ENCODE data around the gene EDC3.
"Not testable (repeated sequence)": the region's sequence is repeated elsewhere in the genome, so short reads cannot be mapped to it uniquely, and the experiment has no call there.

EDC3 gene

GRCh38 chr15:74710319-74711094 lies 14.7 kb upstream of the EDC3 start:
- no peak for DNase-seq (ENCODE audit: low read depth)

GRCh38 chr15:74709892-74710291 lies 14.1 kb upstream of the EDC3 start:
- no peak for DNase-seq (ENCODE audit: low read depth)

- no peak for DNase-seq (ENCODE audit: low read depth)
Observed at GRCh38 chr15:74709011-74709410, 13.2 kb upstream of the EDC3 start.

GRCh38 chr15:74696808-74697207 lies 984 bp upstream of the EDC3 start:
- DNase-seq (ENCODE audit: low read depth) = no peak

- DNase-seq (ENCODE audit: low read depth) = no peak
Observed at GRCh38 chr15:74696398-74696729, 540 bp upstream of the EDC3 start.

- no peak for DNase-seq (ENCODE audit: low read depth)
Observed at GRCh38 chr15:74692327-74692726, 3.5 kb downstream of the EDC3 start.

- no peak for DNase-seq (ENCODE audit: low read depth)
Observed at GRCh38 chr15:74683758-74684157, 12.1 kb downstream of the EDC3 start.

- DNase-seq (ENCODE audit: low read depth) = no peak
Observed at GRCh38 chr15:74682954-74683353, 12.9 kb downstream of the EDC3 start.

GRCh38 chr15:74680456-74680855 lies 15.4 kb downstream of the EDC3 start:
- no peak for DNase-seq (ENCODE audit: low read depth)

GRCh38 chr15:74676801-74677200 lies 19.0 kb downstream of the EDC3 start:
- DNase-seq (ENCODE audit: low read depth) = no peak

GRCh38 chr15:74674161-74674560 lies 21.7 kb downstream of the EDC3 start:
- no peak for DNase-seq (ENCODE audit: low read depth)

GRCh38 chr15:74669627-74670026 lies 26.2 kb downstream of the EDC3 start:
- no peak for DNase-seq (ENCODE audit: low read depth)

- no peak for DNase-seq (ENCODE audit: low read depth)
Observed at GRCh38 chr15:74667975-74668374, 27.8 kb downstream of the EDC3 start.

GRCh38 chr15:74664670-74665069 lies 31.2 kb downstream of the EDC3 start:
- no peak for DNase-seq (ENCODE audit: low read depth)

- no peak for DNase-seq (ENCODE audit: low read depth)
Observed at GRCh38 chr15:74664028-74664616, 31.7 kb downstream of the EDC3 start.

GRCh38 chr15:74663303-74664027 lies 32.4 kb downstream of the EDC3 start:
- DNase-seq (ENCODE audit: low read depth) = no peak

- DNase-seq (ENCODE audit: low read depth) = no peak
Observed at GRCh38 chr15:74662064-74662860, 33.6 kb downstream of the EDC3 start.

- DNase-seq (ENCODE audit: low read depth) = not testable (repeated sequence)
Observed at GRCh38 chr15:74661280-74661679, 34.5 kb downstream of the EDC3 start.

- no peak for DNase-seq (ENCODE audit: low read depth)
Observed at GRCh38 chr15:74657846-74658245, 38.0 kb downstream of the EDC3 start.

GRCh38 chr15:74656935-74657535 lies 38.8 kb downstream of the EDC3 start:
- no peak for DNase-seq (ENCODE audit: low read depth)

- DNase-seq (ENCODE audit: low read depth) = no peak
Observed at GRCh38 chr15:74655424-74655823, 40.4 kb downstream of the EDC3 start.
